H1 (cell line): Measurements from ENCODE around the gene GNRHR. TPM values are rescaled to one million over a fixed set of nuclear protein-coding genes. Genes with fewer than 3 reads are reported as not detected.
A peak's percentile ranks its signal among the peaks of the same experiment; 100 is the strongest.

Experiments used
- CTCF ChIA-PET: fragments of 300-600 bp; sonication (Branson Sonifier 250); formaldehyde crosslinking; loops from one replicate; lab custom pipeline; 2021; ENCODE audit not compliant: partially characterized antibody; lab: Charles Lee
- POLR2A ChIA-PET: fragments of 300-600 bp; sonication (Branson Sonifier 250); formaldehyde crosslinking; loops from one replicate; lab custom pipeline; 2021; ENCODE audit warnings: inconsistent platforms; ENCODE audit not compliant: partially characterized antibody; lab: Charles Lee
- DNase-seq, 2 experiments: peaks; one replicate each; pipeline versions ENCODE4 v3.0.0 to v3.0.0-alpha.2; 2010 to 2022; ENCODE audit warnings: low spot score in 2 of 2, low read depth in 1 of 2, mixed read lengths in 1 of 2
- FAIRE-seq: peaks from 2 replicates; lab custom pipeline; 2011; peaks lifted over from hg19 to GRCh38; lab: Jason Lieb, UNC
- H2AFZ ChIP-seq: 2 replicates; pipeline ENCODE4 v1.8.1; 2012; ENCODE audit warnings: low read length, inconsistent platforms
- H2AK5ac ChIP-seq: 2 replicates; pipeline ENCODE4 v1.6.1; 2013; ENCODE audit warnings: low read depth, low read length
- H2BK120ac ChIP-seq: replicated peaks from 2 replicates; pipeline ENCODE3; 2013; ENCODE audit warnings: low read depth, low read length, inconsistent platforms
- H2BK12ac ChIP-seq: 2 replicates; pipeline ENCODE4 v1.6.1; 2013; ENCODE audit warnings: low read depth, low read length
- H2BK15ac ChIP-seq: 2 replicates; pipeline ENCODE4 v1.6.1; 2013; ENCODE audit warnings: low read length
- H2BK20ac ChIP-seq: 2 replicates; pipeline ENCODE4 v1.6.1; 2013; ENCODE audit warnings: low read length
- H2BK5ac ChIP-seq: 2 replicates; pipeline ENCODE4 v1.6.1; 2013; ENCODE audit warnings: low read depth, low read length
- H3K14ac ChIP-seq: 2 replicates; pipeline ENCODE4 v1.6.1; 2013; ENCODE audit warnings: inconsistent platforms; ENCODE audit not compliant: insufficient read length
- H3K18ac ChIP-seq: 2 replicates; pipeline ENCODE4 v1.6.1; 2013; ENCODE audit warnings: low read length; ENCODE audit errors: extremely low read depth
- H3K23ac ChIP-seq: 2 replicates; pipeline ENCODE4 v1.6.1; 2013; ENCODE audit warnings: inconsistent platforms; ENCODE audit not compliant: insufficient read length
- H3K23me2 ChIP-seq: 2 replicates; pipeline ENCODE4 v1.6.1; 2013; ENCODE audit warnings: low read depth, low read length
- H3K27ac ChIP-seq: 2 replicates; pipeline ENCODE4 v1.6.1; 2011; ENCODE audit warnings: low read depth, low read length, inconsistent platforms
- H3K27me3 ChIP-seq, 4 experiments: replicated peaks in 1 of 4; 1 replicate in 1 of 4; 2 replicates in 3 of 4; pipeline versions ENCODE4 v1.6.1 to v1.8.1; 2011 to 2013; ENCODE audit warnings: low read length in 3 of 4, mild to moderate bottlenecking in 3 of 4, inconsistent platforms in 2 of 4, mixed read lengths in 2 of 4, moderate library complexity in 1 of 4; ENCODE audit not compliant: control insufficient read depth in 3 of 4, insufficient read depth in 3 of 4; ENCODE audit errors: extremely low read depth in 1 of 4
- H3K36me3 ChIP-seq, 4 experiments: 2 replicates each; pipeline versions ENCODE4 v1.6.1 to v1.8.1; 2011 to 2013; ENCODE audit warnings: mild to moderate bottlenecking in 4 of 4, low read length in 3 of 4, moderate library complexity in 2 of 4, control low read depth in 1 of 4, inconsistent platforms in 1 of 4; ENCODE audit not compliant: insufficient read depth in 4 of 4, control insufficient read depth in 2 of 4
- H3K4ac ChIP-seq: replicated peaks from 2 replicates; pipeline ENCODE3; 2013; ENCODE audit warnings: low read length, low read depth, mixed read lengths, inconsistent platforms; ENCODE audit not compliant: insufficient read length
- H3K4me1 ChIP-seq, 4 experiments: replicated peaks in 1 of 4; 1 replicate in 1 of 4; 2 replicates in 3 of 4; pipeline versions ENCODE4 v1.6.1 to v1.8.1; 2011 to 2013; ENCODE audit warnings: low read length in 3 of 4, inconsistent platforms in 2 of 4, mixed read lengths in 1 of 4; ENCODE audit not compliant: insufficient read depth in 4 of 4, control insufficient read depth in 3 of 4
- H3K4me2 ChIP-seq, 2 experiments: 2 replicates each; pipeline versions ENCODE4 v1.6.1 to v1.8.1; 2011 to 2013; ENCODE audit warnings: low read depth in 2 of 2, low read length in 2 of 2, control low read depth in 1 of 2, inconsistent platforms in 1 of 2, mild to moderate bottlenecking in 1 of 2; ENCODE audit not compliant: insufficient read depth in 1 of 2
- H3K4me3 ChIP-seq, 4 experiments: fragments of 200-600, 300-600 bp in 1 of 4; sonication (generic), shearing (Covaris generic), sonication (Bioruptor Twin) in 1 of 4; 2 replicates each; pipeline versions ENCODE4 v1.5.1 to v1.8.1; 2011 to 2016; ENCODE audit warnings: low read length in 4 of 4, low read depth in 3 of 4, control low read depth in 2 of 4, inconsistent platforms in 2 of 4, mild to moderate bottlenecking in 2 of 4, mixed read lengths in 1 of 4, moderate library complexity in 1 of 4; ENCODE audit not compliant: insufficient read depth in 2 of 4; ENCODE audit errors: extremely low read depth in 1 of 4
- H3K56ac ChIP-seq: replicated peaks from 2 replicates; pipeline ENCODE3; 2013; ENCODE audit warnings: low read depth, mild to moderate bottlenecking, mixed read lengths, low read length, inconsistent platforms; ENCODE audit not compliant: insufficient read length
- H3K79me1 ChIP-seq: 2 replicates; pipeline ENCODE4 v1.6.1; 2013; ENCODE audit warnings: low read depth, low read length, control low read depth
- H3K79me2 ChIP-seq, 2 experiments: 2 replicates each; pipeline versions ENCODE4 v1.6.1 to v1.8.1; 2012 to 2013; ENCODE audit warnings: low read length in 2 of 2, mild to moderate bottlenecking in 2 of 2, inconsistent platforms in 1 of 2; ENCODE audit not compliant: insufficient read depth in 2 of 2, control insufficient read depth in 1 of 2
- H3K9ac ChIP-seq, 4 experiments: replicated peaks in 1 of 4; 1 replicate in 1 of 4; 2 replicates in 3 of 4; pipeline versions ENCODE4 v1.6.1 to v1.8.1; 2011 to 2013; ENCODE audit warnings: low read depth in 3 of 4, low read length in 3 of 4, control low read depth in 2 of 4, mild to moderate bottlenecking in 2 of 4, moderate library complexity in 2 of 4, inconsistent platforms in 1 of 4; ENCODE audit errors: extremely low read depth in 1 of 4
- H3K9me3 ChIP-seq, 2 experiments: 2 replicates each; pipeline versions ENCODE4 v1.6.1 to v1.8.1; 2012 to 2013; ENCODE audit warnings: mild to moderate bottlenecking in 2 of 2, moderate library complexity in 2 of 2, control low read depth in 1 of 2, inconsistent platforms in 1 of 2, low read depth in 1 of 2, low read length in 1 of 2, mixed read lengths in 1 of 2; ENCODE audit not compliant: insufficient read depth in 2 of 2
- H4K20me1 ChIP-seq, 2 experiments: replicated peaks in 1 of 2; 2 replicates each; pipeline versions ENCODE3 to v1.8.1; 2011 to 2013; ENCODE audit warnings: inconsistent platforms in 2 of 2, low read length in 2 of 2, mild to moderate bottlenecking in 1 of 2; ENCODE audit not compliant: insufficient read depth in 2 of 2, control insufficient read depth in 1 of 2
- H4K5ac ChIP-seq: 2 replicates; pipeline ENCODE4 v1.6.1; 2013; ENCODE audit warnings: low read length, low read depth, mixed read lengths, inconsistent platforms; ENCODE audit not compliant: insufficient read length
- H4K8ac ChIP-seq: 2 replicates; pipeline ENCODE4 v1.8.0; 2013; ENCODE audit warnings: mild to moderate bottlenecking, moderate library complexity, low read length, inconsistent platforms; ENCODE audit not compliant: insufficient read depth; ENCODE audit errors: extremely low read depth
- H4K91ac ChIP-seq: replicated peaks from 2 replicates; pipeline ENCODE3; 2013; ENCODE audit warnings: low read length, mixed read lengths, inconsistent platforms; ENCODE audit not compliant: insufficient read length
- BACH1 ChIP-seq: IDR thresholded peaks from 2 replicates; pipeline ENCODE4 v1.6.1; 2012; ENCODE audit warnings: low read length, improper control_type of control experiment
- SIN3A ChIP-seq, 2 experiments: IDR thresholded peaks in 1 of 2; conservative IDR thresholded peaks in 1 of 2; 2 replicates each; pipeline ENCODE4 v1.6.1; 2011 to 2012; ENCODE audit warnings: low read length in 2 of 2, improper control_type of control experiment in 1 of 2, low read depth in 1 of 2, mild to moderate bottlenecking in 1 of 2
- WGBS, 2 experiments: shearing (Covaris generic) in 1 of 2; methylation state at CpG; one replicate each; pipeline versions ENCODE4 v1.1.6 to v1.1.7; 2013 to 2015; ENCODE audit warnings: low lambda C conversion rate in 2 of 2, mixed read lengths in 2 of 2, inconsistent platforms in 1 of 2, low coverage in 1 of 2, missing lambda C conversion rate in 1 of 2; ENCODE audit not compliant: insufficient replicate concordance in 2 of 2, insufficient coverage in 1 of 2, insufficient read length in 1 of 2; ENCODE audit errors: extremely low coverage in 1 of 2, missing lambda C conversion rate in 1 of 2; 5-methylcytosine and 5-hydroxymethylcytosine counted together
- polyA plus RNA-seq, 7 experiments: library from polyadenylated mRNA; depleted of rRNA in 3 of 7; stranded (reverse) in 5 of 7; unstranded in 2 of 7; fragments of >200 nt in 5 of 7; fragments of 200-250 nt in 2 of 7; gene quantifications; 1 replicate in 5 of 7; 2 replicates in 1 of 7; 4 replicates in 1 of 7; pipeline versions ENCODE4 v1.2.1 to v1.2.3, GENCODE V29; 2011 to 2013; ENCODE audit warnings: missing spikeins in 2 of 7, mixed read lengths in 2 of 7
- total RNA-seq: library from RNA; stranded (reverse); fragmentation: NEBNext Ultra II Directional; extraction: Animal tissue kit (Norgen Biotek cat#: 25700); gene quantifications from 2 replicates; pipeline ENCODE4 v1.2.1, GENCODE V29; 2021

GNRHR gene
- total and polyA plus RNA-seq, 2 of the 8 experiments (the other 6 are each of a cell fraction or from before 2014, with no cell fraction given), result not detected

GRCh38 chr4:67701517-67701850, 52.7 kb downstream of the GNRHR start:
- peaks cover 4% of the 10 kb centered on the region; the same call in 1 of the 2 replicates for H3K79me1 ChIP-seq
- H3K9ac ChIP-seq, result peak overlapping the region in 1 of 4 experiments; percentile 42; a peak in 1 of 7 replicates
- H2AK5ac ChIP-seq, result no peak overlapping the region
- peak overlapping the region; percentile 55; the same call in 1 of the 2 replicates for H2AFZ ChIP-seq
- no peak overlapping the region; the same call in 1 of the 2 replicates for H2BK5ac ChIP-seq
- H3K56ac ChIP-seq, result no peak overlapping the region
- no peak overlapping the region for H4K91ac ChIP-seq
- 30% methylated on average over 4 of the region's 4 CpGs; no CpG with 5 or more reads in 1 of the 2 experiments for WGBS, 2 experiments
- H2BK15ac ChIP-seq, result 0 out of 2 replicates have a peak overlapping the region, but pooled peaks have one; percentile 61
- no peaks in the 10 kb centered on the region for H3K27me3 ChIP-seq
- FAIRE-seq (no peak), DNase-seq (no peak)
- H4K5ac ChIP-seq, result no peak overlapping the region
- TF ChIP-seq SIN3A (conservative IDR thresholded peaks at IDR 0.05 in 1 of 2, IDR thresholded peaks at IDR 0.05 in 1 of 2; ENCODE audit: low read depth in 1 of 2, low read length in 2 of 2) (0 out of 4 replicates have a peak, but pooled peaks of 1 of the 2 experiments have one; percentile 3), BACH1 (no peak)
- H3K4me1 ChIP-seq, result no peaks in the 10 kb centered on the region; a peak in 2 of 7 replicates
- peaks cover 0 to 1% of the 10 kb centered on the region in 2 experiments for H4K20me1 ChIP-seq
- H2BK20ac ChIP-seq, result no peak overlapping the region
- POLR2A ChIA-PET, result interaction anchor here (0.7 to 1.4 kb wide), 4 partner anchors 9 to 22 kb away, joined by 3 to 4 read pairs (median 3); no protein-coding TSS in a partner anchor
- H4K8ac ChIP-seq, result no peak overlapping the region
- H3K27ac ChIP-seq, result 0 out of 2 replicates have a peak overlapping the region, but pooled peaks have one; percentile 4
- H3K4ac ChIP-seq, result peak overlapping the region; percentile 77
- H3K18ac ChIP-seq, result peak overlapping the region; percentile 34; the same call in 1 of the 2 replicates
- no peak overlapping the region for H3K14ac ChIP-seq
- no peak overlapping the region for H2BK120ac ChIP-seq
- H3K23me2 ChIP-seq, result peaks cover 1% of the 10 kb centered on the region; the same call in 1 of the 2 replicates
- CTCF ChIA-PET, result interaction anchor here (0.9 to 1.5 kb wide), 10 partner anchors 10 to 210 kb away, joined by 3 to 6 read pairs (median 4); no protein-coding TSS in a partner anchor
- no peaks in the 10 kb centered on the region for H3K9me3 ChIP-seq
- peak overlapping the region; percentile 70 to 72 for H3K4me2 ChIP-seq
- peak overlapping the region; percentile 76 to 99 (median 84) for H3K4me3 ChIP-seq
- no peak overlapping the region for H3K23ac ChIP-seq
- H3K79me2 ChIP-seq, result peaks cover 8 to 66% of the 10 kb centered on the region in 2 experiments
- H3K36me3 ChIP-seq, result no peaks in the 10 kb centered on the region
- no peak overlapping the region for H2BK12ac ChIP-seq
